ENCODE results near the gene GLI3.

GLI3 gene

GRCh38 chr7:42102301-42102700 is 134.7 kb downstream of the GLI3 start:
- DNase-seq = no peak

DNA sequence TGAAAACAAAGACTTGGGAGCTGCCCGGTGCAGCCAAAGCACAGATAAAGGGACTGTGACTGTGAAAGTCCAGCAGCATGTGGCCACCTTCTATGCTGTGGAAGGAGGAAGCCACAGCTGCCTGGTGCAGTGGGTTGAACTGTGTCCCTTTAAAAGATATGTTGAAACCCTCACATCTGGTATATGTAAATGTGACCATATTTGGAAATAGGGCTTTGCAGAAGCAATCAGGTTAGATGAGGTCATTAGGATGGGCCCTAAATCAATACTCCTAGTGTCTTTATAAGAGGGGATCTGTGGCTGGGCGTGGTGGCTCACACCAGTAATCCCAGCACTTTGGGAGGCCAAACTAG is 136.9 kb downstream of the GLI3 start:
- DNase-seq = peak; percentile 10 to 25

GRCh38 chr7:42099470-42100155 is 137.4 kb downstream of the GLI3 start:
- no peak for DNase-seq

GRCh38 chr7:42099066-42099465 is 137.9 kb downstream of the GLI3 start:
- no peak for DNase-seq

- DNase-seq = peak; percentile 58 to 70
Measured at GRCh38 chr7:42097752-42098151, 139.3 kb downstream of the GLI3 start.

- DNase-seq = no peak
Measured at GRCh38 chr7:42096681-42097561, 140.1 kb downstream of the GLI3 start.

DNA sequence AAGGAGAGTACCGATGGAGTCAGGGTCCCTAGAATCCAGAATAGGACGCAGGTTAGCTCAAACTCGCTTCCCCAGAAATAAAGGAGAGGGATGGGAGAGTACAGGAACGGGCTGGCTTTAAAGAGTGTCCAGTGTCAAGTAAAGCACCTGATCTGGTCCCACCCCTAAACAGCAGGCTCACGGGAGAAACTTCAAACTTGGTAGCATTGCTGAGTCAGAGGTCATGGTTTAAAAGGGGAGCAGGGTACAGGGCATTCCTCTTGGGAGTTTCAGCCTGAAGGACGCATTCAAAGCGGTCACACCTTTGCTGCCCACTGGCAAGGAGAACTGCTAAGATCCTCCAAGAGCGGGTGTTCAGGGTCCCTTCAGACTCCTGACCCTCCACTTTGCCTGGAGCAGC is 140.7 kb downstream of the GLI3 start:
- no peak for DNase-seq

GRCh38 chr7:42095791-42096190 is 141.2 kb downstream of the GLI3 start:
- no peak for DNase-seq

- DNase-seq = no peak
Measured at GRCh38 chr7:42093349-42093905, 143.6 kb downstream of the GLI3 start.

GRCh38 chr7:42091461-42092291 is 145.3 kb downstream of the GLI3 start:
- no peak for DNase-seq

GRCh38 chr7:42090806-42091205 is 146.2 kb downstream of the GLI3 start:
- no peak for DNase-seq

- no peak for DNase-seq
Measured at GRCh38 chr7:42090056-42090455, 147.0 kb downstream of the GLI3 start.

DNA sequence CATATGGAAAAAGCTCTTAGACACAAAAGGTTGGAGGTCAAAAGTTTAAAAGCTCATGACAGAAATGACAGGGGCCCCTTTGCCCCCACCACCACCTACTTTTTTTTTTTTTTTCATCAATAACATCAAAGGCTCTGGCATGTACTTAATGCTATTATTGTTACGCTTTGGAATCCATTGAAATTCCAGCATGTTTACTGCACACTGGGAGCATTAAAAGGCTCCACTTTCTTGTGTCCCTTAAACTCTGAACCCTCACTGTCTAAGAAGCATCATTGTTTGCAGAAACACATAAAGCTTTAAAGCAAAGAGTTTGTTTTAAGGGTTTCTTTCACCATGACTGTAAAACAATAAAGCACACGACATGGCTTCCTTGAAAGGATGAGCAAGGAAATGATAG is 149.4 kb downstream of the GLI3 start:
- no peak for DNase-seq

- DNase-seq = no peak
Measured at GRCh38 chr7:42085531-42085930, 151.5 kb downstream of the GLI3 start.

GRCh38 chr7:42084263-42084662 is 152.7 kb downstream of the GLI3 start:
- DNase-seq = no peak

DNA sequence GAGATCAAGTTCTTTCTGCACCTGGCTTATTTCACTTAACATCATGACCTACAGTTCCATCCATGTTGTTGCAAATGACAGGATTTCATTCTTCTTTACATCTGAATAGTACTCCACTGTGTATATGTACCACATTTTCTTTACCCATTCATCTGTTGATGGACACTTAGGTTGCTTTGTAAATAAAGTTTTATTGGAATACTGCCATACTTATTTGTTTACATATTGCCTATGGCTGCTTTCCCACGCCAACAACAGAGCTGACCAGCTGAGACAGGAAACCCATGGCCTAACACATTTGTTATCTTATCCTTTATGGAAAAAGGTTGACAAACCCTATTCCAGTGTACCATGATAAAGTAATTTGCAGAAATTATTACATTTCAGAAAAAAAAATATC is 153.7 kb downstream of the GLI3 start:
- DNase-seq = no peak

- DNase-seq = no peak
Measured at GRCh38 chr7:42082144-42082543, 154.9 kb downstream of the GLI3 start.

- no peak for DNase-seq
Measured at GRCh38 chr7:42081671-42082070, 155.3 kb downstream of the GLI3 start.

- peak; percentile 40 to 63 for DNase-seq
Measured at GRCh38 chr7:42080841-42081586, 156.0 kb downstream of the GLI3 start.

DNA sequence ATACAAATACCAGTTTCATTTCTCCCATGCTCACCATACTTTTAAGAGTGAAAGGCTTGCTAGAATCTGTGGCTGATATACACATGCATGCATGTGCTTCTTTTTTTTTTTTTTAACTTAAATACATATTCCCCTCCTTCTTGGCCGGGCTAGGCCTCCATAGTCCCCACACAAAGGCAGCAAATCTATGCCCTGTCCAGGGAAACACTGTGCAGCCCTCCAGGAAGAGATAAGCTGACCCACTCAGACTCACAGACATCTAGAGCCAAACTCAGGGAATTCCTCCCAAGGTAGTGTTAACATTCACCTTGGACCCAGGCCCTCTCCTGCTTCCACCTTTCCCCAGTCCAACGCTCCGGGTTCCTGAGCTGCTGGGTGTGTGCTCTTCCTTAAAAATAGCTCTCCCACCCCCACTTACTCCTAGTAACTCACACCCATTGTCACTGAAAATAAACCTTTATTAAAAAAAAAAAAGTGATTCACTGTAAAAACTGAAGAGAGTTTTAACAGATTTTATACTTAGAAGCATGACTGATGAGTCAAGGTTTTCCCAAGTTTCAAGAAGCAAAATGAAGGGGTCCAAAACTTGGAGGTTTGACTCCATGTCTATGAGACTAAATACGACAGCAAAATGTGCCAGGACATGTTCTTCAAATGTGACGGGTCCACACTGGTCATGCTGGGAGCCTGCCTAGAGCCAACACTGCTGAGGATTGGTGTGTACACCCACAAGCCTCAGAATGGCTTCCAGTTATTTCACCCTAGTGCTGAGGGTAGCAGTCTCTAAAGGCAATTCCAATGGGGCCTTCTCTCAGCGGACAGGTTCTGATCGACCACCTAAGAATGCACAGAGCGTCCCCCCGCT is 159.5 kb downstream of the GLI3 start:
- DNase-seq = no peak

DNA sequence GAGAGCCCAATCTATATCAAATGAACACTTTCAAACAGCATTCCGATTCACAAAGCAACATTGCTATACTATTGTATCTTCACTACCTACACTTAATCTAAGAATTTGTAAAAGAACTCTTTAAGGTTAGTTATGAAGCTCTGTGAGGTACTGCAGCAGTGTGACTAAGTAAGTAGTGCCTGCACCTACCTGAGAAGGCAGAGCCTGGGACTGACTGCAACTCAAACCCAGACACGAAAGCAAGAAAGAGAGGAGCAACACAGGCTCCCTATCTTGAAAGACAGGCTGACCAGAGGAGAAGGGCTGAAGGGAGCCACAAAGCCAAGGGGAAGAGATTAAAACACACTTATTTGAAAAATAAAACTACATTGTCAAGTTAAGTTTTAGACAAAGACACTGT is 160.1 kb downstream of the GLI3 start:
- DNase-seq = no peak

All from inflammatory macrophage treated with lipopolysaccharide for 1 hour (primary cell).